Aorta (tissue), 5 donors: ENCODE measurements around the gene PCDH7. TPM values are rescaled to one million over a fixed set of nuclear protein-coding genes. Genes with fewer than 3 reads are reported as not detected.
A peak's percentile ranks its signal among the peaks of the same experiment; 100 is the strongest.

Experiments
- ATAC-seq: fragments of 200-7000 bp; cut with Tn5 transposase; one replicate; pipeline ENCODE4 v1.9.1; 2022; ENCODE audit warnings: moderate library complexity; ENCODE audit not compliant: low FRiP score
- DNase-seq, 2 donors: peaks; one replicate each; pipeline ENCODE4 v3.0.0-alpha.2; 2020
- H3K27ac ChIP-seq, 2 donors: one replicate each; pipeline ENCODE4 v1.5.1; 2013; ENCODE audit warnings: low read length in 2 of 2, mild to moderate bottlenecking in 2 of 2, moderate library complexity in 2 of 2, control low read depth in 1 of 2, inconsistent platforms in 1 of 2, low read depth in 1 of 2
- H3K27me3 ChIP-seq, 2 donors: one replicate each; pipeline ENCODE4 v1.6.1; 2013; ENCODE audit warnings: control low read depth in 1 of 2, low read length in 1 of 2, mild to moderate bottlenecking in 1 of 2, moderate library complexity in 1 of 2; ENCODE audit not compliant: insufficient read depth in 2 of 2, control insufficient read depth in 1 of 2
- H3K36me3 ChIP-seq, 2 donors: one replicate each; pipeline ENCODE4 v1.6.1; 2013; ENCODE audit warnings: control low read depth in 1 of 2, low read length in 1 of 2, mild to moderate bottlenecking in 1 of 2; ENCODE audit not compliant: insufficient read depth in 2 of 2, control insufficient read depth in 1 of 2
- H3K4me1 ChIP-seq, 2 donors: one replicate each; pipeline ENCODE4 v1.6.1; 2013; ENCODE audit warnings: low read length in 2 of 2, control low read depth in 1 of 2, mild to moderate bottlenecking in 1 of 2, moderate library complexity in 1 of 2; ENCODE audit not compliant: insufficient read depth in 2 of 2, control insufficient read depth in 1 of 2
- H3K4me3 ChIP-seq, 2 donors: one replicate each; pipeline ENCODE4 v1.5.1; 2013; ENCODE audit warnings: low read length in 2 of 2, control low read depth in 1 of 2, mild to moderate bottlenecking in 1 of 2
- H3K9me3 ChIP-seq: one replicate; pipeline ENCODE4 v1.6.1; 2013; ENCODE audit warnings: mild to moderate bottlenecking, low read length; ENCODE audit not compliant: control insufficient read depth
- WGBS, 2 donors: extraction: QIAGEN DNeasy Blood & Tissue Kit; methylation state at CpG; one replicate each; pipeline ENCODE4 v1.1.7; 2013; 5-methylcytosine and 5-hydroxymethylcytosine counted together
- intact Hi-C, 2 donors: fragments of 100-400 bp; cut with DNase I; formaldehyde crosslinking; loops; one replicate each; pipeline versions ENCODE4 v1.14.2 to v1.15.0; 2022
- polyA plus RNA-seq, 2 donors: library from polyadenylated mRNA; stranded (reverse); fragments of 200-250 nt; gene quantifications; one replicate each; pipeline ENCODE4 v1.2.3, GENCODE V29; 2013
- total RNA-seq, 2 donors: library from RNA; stranded (reverse); fragmentation: NEBNext Ultra II Directional; extraction: Animal tissue kit (Norgen Biotek cat#: 25700); gene quantifications; one replicate each; pipeline ENCODE4 v1.2.1, GENCODE V29; 2021
- donor health status: healthy with polysubstance abuse.
- donor health status: Bipolar disorder and iron deficiency.
- donor health status: DM: no; HTN: no; CAD: no.
- donor health status: DM: no; HTN: no; CAD: no.
- donor health status: DM: yes; HTN: yes; CAD: no.

PCDH7 gene
- total and polyA plus RNA-seq, 4 donors, result 24.9 to 232 (median 102) TPM

DNA sequence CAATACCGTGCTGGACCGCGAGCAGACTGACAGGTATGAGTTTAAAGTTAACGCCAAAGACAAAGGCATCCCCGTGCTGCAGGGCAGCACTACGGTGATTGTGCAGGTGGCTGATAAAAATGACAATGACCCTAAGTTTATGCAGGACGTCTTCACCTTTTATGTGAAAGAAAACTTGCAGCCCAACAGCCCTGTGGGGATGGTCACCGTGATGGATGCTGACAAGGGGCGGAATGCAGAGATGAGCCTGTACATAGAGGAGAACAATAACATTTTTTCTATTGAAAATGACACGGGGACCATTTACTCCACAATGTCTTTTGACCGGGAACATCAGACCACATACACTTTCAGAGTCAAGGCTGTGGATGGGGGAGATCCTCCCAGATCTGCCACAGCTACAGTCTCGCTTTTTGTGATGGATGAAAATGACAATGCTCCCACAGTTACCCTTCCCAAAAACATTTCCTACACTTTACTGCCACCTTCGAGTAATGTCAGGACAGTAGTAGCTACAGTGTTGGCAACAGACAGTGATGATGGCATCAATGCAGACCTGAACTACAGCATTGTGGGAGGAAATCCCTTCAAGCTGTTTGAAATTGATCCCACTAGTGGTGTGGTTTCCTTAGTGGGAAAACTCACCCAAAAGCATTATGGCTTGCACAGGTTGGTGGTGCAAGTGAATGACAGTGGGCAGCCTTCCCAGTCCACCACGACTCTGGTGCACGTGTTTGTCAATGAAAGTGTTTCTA, 3.2 kb downstream of the PCDH7 start:
- intact Hi-C loops, result loop anchor here (5.0 to 10.0 kb wide), 6 partner anchors 51 to 364 kb away; no protein-coding TSS in a partner anchor
- H3K4me1 ChIP-seq, result peaks cover 0 to 2% of the 10 kb centered on the region in 2 donors
- H3K4me3 ChIP-seq, result peak overlapping the region; percentile 92 to 95
- DNase-seq, result no peak
- WGBS, 2 donors, result 4 to 7% methylated on average over 15 of the region's 15 CpGs
- H3K27ac ChIP-seq, result peak overlapping the region; percentile 5 to 14
- ATAC-seq, result no peak
- no peaks in the 10 kb centered on the region for H3K9me3 ChIP-seq
- H3K36me3 ChIP-seq, result no peaks in the 10 kb centered on the region
- H3K27me3 ChIP-seq, result no peaks in the 10 kb centered on the region

DNA sequence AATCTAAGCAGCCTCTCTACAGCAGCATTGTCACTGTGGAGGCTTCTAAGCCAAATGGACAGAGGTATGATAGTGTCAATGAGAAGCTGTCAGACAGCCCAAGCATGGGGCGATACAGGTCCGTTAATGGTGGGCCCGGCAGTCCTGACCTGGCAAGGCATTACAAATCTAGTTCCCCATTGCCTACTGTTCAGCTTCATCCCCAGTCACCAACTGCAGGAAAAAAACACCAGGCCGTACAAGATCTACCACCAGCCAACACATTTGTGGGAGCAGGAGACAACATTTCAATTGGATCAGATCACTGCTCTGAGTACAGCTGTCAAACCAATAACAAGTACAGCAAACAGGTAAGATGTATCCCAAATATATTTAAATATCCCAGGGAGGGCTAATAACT, 4.1 kb downstream of the PCDH7 start:
- Histone ChIP-seq H3K4me1 (peaks cover 0 to 2% of the 10 kb centered on the region in 2 donors), H3K9me3 (no peaks in the 10 kb centered on the region), H3K4me3 (peak overlapping the region; percentile 92 to 95), H3K27me3 (no peaks in the 10 kb centered on the region), H3K36me3 (no peaks in the 10 kb centered on the region), H3K27ac (peak overlapping the region in 1 of 2 donors; percentile 50)
- intact Hi-C loops, result loop anchor here (5.0 to 10.0 kb wide), 6 partner anchors 51 to 363 kb away; no protein-coding TSS in a partner anchor
- DNase-seq, result peak in 1 of 2 donors; percentile 63
- 3 to 4% methylated on average over 4 of the region's 4 CpGs for WGBS, 2 donors
- ATAC-seq, result no peak

DNA sequence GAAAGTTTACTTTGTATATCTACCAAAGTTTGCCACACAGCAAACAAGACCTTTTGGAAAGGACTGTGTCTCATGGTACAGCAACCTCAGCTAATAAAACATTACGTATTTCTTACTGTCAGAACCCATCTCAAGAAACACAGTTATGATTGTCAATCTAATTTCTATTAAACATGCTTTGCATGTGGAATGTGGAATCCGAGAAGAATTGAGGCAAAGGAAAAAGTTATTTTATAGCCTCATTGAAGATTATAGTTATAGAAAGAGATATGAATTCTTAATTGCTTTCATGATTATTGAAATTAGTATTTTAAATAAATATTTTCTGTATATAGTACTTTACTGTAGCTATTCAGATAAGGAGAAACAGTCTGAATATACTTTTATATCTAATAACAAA, 5.4 kb downstream of the PCDH7 start:
- 3 to 7% methylated on average over 2 of the region's 2 CpGs for WGBS, 2 donors
- H3K27ac ChIP-seq, result no peak overlapping the region

DNA sequence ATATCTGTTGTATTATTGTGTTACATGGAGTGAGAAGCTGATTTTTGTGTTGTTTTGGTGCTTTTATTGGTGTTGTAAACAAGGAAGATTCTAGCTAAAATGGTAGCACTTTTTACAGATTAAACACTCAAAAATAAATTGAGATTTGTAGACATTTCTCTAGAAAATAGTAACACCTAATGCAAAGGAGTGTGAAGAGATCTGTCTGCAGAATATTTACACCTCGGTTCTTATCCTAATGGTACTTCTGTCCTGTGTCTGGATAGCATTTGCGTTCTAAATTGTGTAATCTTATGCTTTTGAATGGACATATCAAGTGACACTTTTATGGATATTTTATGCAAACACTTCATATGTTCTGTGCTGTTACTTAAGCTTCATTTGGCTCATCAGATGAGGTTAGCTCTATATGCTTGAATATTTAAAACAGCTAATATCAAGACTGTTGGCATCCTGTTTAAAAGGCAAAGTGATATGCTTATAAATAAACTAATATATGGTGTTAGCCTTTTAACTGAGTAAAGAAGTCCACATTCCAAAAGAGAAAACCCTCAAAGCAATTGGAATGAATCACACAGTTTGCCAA, 6.0 kb downstream of the PCDH7 start:
- H3K27ac ChIP-seq, result no peak overlapping the region
- H3K27me3 ChIP-seq, result no peaks in the 10 kb centered on the region
- no peaks in the 10 kb centered on the region for H3K9me3 ChIP-seq
- H3K36me3 ChIP-seq, result no peaks in the 10 kb centered on the region
- DNase-seq (no peak), ATAC-seq (no peak)
- intact Hi-C loops, result loop anchor here (5.0 to 10.0 kb wide), 5 partner anchors 49 to 359 kb away; no protein-coding TSS in a partner anchor
- peaks cover 0 to 2% of the 10 kb centered on the region in 2 donors for H3K4me1 ChIP-seq
- 6 to 7% methylated on average over 2 of the region's 2 CpGs for WGBS, 2 donors
- H3K4me3 ChIP-seq, result peak overlapping the region; percentile 86 to 90

More for the DNA sequence above, 5.4 kb downstream of the PCDH7 start:
- no peaks in the 10 kb centered on the region for H3K9me3 ChIP-seq
- H3K36me3 ChIP-seq, result no peaks in the 10 kb centered on the region
- intact Hi-C loops, result loop anchor here (5.0 to 10.0 kb wide), 5 partner anchors 49 to 359 kb away; no protein-coding TSS in a partner anchor
- ATAC-seq (no peak), DNase-seq (no peak)
- peaks cover 0 to 2% of the 10 kb centered on the region in 2 donors for H3K4me1 ChIP-seq
- H3K27me3 ChIP-seq, result no peaks in the 10 kb centered on the region
- peak overlapping the region; percentile 93 to 95 for H3K4me3 ChIP-seq

DNA sequence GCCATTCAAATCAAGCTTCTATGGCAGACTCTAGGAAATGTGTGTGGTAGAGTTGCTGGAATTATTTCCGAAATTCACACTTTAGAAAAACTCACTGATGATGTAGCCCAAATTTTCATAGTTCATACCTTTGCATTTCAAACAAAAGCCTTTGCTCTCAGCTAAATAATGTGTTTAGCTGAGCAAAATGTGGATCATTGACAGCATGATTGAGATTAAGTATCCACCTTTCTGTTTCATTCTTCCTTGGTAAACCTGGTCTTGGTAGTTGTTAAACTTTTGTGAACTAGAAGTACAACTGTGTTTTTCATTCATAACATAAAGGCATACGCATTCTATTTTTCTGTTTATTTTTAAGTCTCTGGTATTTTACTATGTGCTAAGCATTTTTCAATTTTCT, 7.2 kb downstream of the PCDH7 start:
- 9 to 13% methylated on average over 2 of the region's 2 CpGs for whole genome bisulfite sequencing, 2 donors
- Histone ChIP-seq H3K4me1 (peaks cover 0 to 2% of the 10 kb centered on the region in 2 donors), H3K4me3 (peak overlapping the region; percentile 47 to 72), H3K9me3 (no peaks in the 10 kb centered on the region), H3K27me3 (no peaks in the 10 kb centered on the region), H3K36me3 (no peaks in the 10 kb centered on the region), H3K27ac (no peak overlapping the region)
- ATAC-seq, result no peak
- DNase-seq, result no peak
- intact Hi-C loops, result loop anchor here (5.0 to 10.0 kb wide), 5 partner anchors 47 to 357 kb away; no protein-coding TSS in a partner anchor

DNA sequence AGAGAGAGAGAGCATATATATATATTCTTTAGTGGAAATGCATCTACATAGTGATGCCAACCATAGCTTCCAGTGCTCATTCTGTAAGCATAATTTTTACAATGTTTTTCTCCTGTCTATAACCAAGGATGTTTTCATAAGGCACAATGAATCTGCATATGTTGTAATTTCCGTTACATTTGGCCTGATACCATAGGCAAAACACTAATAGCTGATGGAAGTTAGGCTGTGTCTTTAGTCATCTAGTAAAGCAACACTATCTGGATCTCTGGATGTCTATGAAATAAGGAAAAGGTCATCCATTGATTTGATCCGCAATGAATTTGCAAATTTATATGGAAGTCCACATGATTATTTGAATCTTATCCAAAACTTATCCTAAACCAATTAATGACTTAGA, 8.1 kb downstream of the PCDH7 start:
- Histone ChIP-seq H3K4me3 (peak overlapping the region; percentile 10 to 36), H3K9me3 (no peaks in the 10 kb centered on the region), H3K4me1 (peaks cover 0 to 2% of the 10 kb centered on the region in 2 donors), H3K27me3 (no peaks in the 10 kb centered on the region), H3K27ac (no peak overlapping the region), H3K36me3 (no peaks in the 10 kb centered on the region)
- DNase-seq (no peak), ATAC-seq (no peak)
- intact Hi-C loops, result loop anchor here (5.0 to 10.0 kb wide), 5 partner anchors 46 to 356 kb away; no protein-coding TSS in a partner anchor
- WGBS, 2 donors, result 38 to 46% methylated on average over 2 of the region's 2 CpGs

DNA sequence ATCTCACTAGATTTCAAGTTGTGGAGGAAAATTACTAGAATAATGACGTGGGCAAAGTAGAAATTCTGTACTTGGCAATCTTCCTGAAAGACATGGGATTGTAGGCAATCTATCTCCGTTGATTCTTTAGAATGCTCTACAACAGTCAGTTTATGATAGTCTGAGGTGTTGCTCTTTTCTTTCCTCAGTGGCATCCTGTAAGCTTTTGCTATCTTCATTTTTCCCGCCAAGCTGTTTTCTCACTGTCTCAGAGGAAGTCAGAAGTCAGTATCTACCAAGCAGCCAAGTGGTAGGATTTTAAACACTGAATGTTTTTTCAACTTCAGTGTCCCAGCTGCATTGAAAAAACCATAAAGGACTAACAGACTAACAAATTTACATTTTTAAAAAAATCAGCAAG, 23.7 kb downstream of the PCDH7 start:
- ATAC-seq (no peak), DNase-seq (no peak)
- peak overlapping the region; percentile 76 to 78 for H3K27ac ChIP-seq
- H3K36me3 ChIP-seq, result no peaks in the 10 kb centered on the region
- intact Hi-C loops, result loop anchor here in 1 of 2 donors (10.0 kb wide), 1 partner anchor 351 kb away; no protein-coding TSS in a partner anchor
- no peak overlapping the region for H3K4me3 ChIP-seq
- H3K4me1 ChIP-seq, result peaks cover 3 to 7% of the 10 kb centered on the region in 2 donors
- no peaks in the 10 kb centered on the region for H3K9me3 ChIP-seq
- no peaks in the 10 kb centered on the region for H3K27me3 ChIP-seq
- 27 to 33% methylated on average over 3 of the region's 3 CpGs for WGBS, 2 donors

DNA sequence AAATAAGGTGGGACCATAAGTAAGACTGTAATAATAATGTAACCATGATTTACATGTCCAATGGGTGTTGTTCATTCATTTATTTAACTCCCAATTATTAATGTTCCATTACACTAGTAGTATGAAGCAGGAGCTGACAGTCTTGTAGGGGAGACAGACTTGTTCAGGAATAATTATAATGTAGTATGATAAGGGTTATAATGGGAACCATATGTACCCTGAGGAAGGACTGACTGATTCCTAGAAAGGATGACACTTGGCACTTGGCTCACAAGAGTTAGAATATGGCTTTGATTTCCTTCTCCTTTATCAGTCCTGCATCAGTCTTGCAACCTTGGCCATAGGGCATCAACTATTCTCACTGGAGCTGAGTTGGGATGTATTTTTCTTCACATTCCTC, 24.2 kb downstream of the PCDH7 start:
- H3K4me3 ChIP-seq, result no peak overlapping the region
- H3K27me3 ChIP-seq, result no peaks in the 10 kb centered on the region
- no peaks in the 10 kb centered on the region for H3K36me3 ChIP-seq
- H3K9me3 ChIP-seq, result no peaks in the 10 kb centered on the region
- DNase-seq, result no peak
- intact Hi-C loops, result loop anchor here in 1 of 2 donors (10.0 kb wide), 1 partner anchor 350 kb away; no protein-coding TSS in a partner anchor
- H3K27ac ChIP-seq, result peak overlapping the region; percentile 76 to 88
- peaks cover 3 to 7% of the 10 kb centered on the region in 2 donors for H3K4me1 ChIP-seq
- ATAC-seq, result peak; percentile 9
